Stimulated activated CD4-positive, alpha-beta T cell treated with anti-CD3 and anti-CD28 coated beads, Interleukin-12 subunit alpha, Interleukin-12 subunit beta, amount 100 ng/mL, for 24 hours (primary cell): Measurements from ENCODE around the gene GIN1.
A peak's percentile ranks its signal among the peaks of the same experiment; 100 is the strongest.
"Not testable (repeated sequence)": the region's sequence is repeated elsewhere in the genome, so short reads cannot be mapped to it uniquely, and the experiment has no call there.

Experiments used
- DNase-seq, 2 experiments: peaks; one replicate each; pipeline ENCODE4 v3.0.0-alpha.2; 2020; ENCODE audit warnings: low read depth in 2 of 2

Gene GIN1

GRCh38 chr5:103119765-103120606, at the start of gene GIN1, which contains the start of gene PPIP5K2:
GIN1 (minus strand) TSS chr5:103120138; CDS start chr5:103108707, 11,431 bp downstream.
PPIP5K2 (plus strand) TSS chr5:103120301; CDS start chr5:103129590, 9,289 bp downstream.
- peak; percentile 94 to 96 for DNase-seq

DNA sequence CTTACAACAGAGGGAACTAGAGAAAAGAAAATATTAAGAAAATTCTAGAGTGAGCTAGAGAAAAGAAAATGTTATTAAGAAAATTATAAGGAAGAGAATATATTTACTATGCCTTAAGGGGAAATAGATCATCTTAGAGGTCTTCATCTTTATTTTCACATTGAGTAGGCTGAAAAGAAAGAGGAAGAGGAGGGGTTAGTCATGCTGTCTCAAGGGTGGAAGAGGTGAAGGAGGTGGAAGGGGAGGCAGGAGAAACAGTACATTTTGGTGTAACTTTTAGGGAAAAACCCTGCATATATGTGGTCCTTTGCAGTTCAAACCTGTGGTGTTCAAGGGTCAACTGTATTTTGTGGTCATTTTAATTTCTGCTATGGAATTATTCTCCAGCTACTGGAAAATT, 46.8 kb upstream of the GIN1 start:
- no peak for DNase-seq

DNA sequence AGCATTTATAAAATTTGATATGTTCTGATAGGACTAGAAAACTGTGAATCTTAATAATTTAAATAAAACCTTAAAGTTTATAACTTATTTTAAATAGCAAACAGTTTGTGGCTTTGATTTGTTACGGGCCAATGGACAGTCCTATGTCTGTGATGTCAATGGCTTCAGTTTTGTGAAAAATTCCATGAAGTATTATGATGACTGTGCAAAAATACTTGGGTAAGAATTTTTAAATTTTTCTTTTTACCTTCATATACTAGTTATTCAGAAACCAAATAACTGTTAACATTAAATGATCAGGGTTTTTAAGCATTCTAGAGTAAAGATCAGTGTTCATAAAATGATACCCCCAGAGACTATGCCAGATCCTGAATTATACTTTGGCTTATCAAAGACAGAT, 31.2 kb upstream of the GIN1 start:
- no peak for DNase-seq

GRCh38 chr5:103148213-103148612, 28.3 kb upstream of the GIN1 start:
- no peak for DNase-seq

- DNase-seq, result no peak
These were observed 25.3 kb upstream of the GIN1 start for GRCh38 chr5:103145196-103145595.

DNA sequence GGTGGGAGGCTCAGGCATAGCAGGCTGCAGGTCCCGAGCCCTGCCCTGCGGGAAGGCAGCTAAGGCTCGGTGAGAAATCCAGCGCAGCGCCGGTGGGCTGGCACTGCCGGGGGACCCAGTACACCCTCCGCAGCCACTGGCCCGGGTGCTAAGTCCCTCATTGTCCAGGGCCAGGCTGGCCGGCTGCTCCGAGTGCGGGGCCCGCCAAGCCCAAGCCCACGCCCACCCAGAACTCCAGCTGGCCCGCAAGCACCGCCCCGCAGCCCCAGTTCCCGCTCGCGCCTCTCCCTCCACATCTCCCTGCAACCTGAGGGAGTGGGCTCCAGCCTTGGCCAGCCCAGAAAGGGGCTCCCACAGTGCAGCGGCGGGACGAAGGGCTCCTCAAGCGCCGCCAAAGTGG, 22.2 kb upstream of the GIN1 start:
- not testable (repeated sequence) for DNase-seq

DNA sequence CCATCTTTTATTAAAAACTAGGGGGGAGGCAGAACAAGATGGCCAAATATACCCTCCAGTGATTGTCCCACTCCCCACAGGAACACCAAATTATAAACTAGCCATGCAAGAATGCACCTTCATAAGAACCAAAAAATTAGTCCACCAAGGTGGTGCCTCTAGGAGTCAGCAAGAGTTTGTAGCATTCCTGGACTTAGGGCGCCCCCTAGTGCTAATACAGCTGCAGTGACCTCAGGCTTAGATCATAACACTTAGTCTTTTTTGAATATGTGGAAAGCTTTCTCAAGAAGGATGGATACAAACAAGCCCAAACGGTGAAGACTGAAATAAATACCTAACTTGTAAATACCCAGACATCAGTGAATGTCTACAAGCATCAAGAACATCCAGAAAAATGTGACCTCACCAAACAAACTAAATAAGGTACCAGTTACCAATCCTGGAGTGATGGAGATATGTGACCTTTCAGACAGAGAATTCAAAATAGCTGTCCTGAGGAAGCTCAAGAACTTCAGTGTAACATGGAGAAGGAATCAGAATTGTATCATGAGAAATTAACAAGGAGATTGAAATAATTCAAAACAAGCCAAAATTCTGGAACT, 19.4 kb upstream of the GIN1 start:
- DNase-seq, result peak; percentile 64 to 70

- DNase-seq, result no peak
These were observed 18.3 kb upstream of the GIN1 start for GRCh38 chr5:103138202-103138690.

DNA sequence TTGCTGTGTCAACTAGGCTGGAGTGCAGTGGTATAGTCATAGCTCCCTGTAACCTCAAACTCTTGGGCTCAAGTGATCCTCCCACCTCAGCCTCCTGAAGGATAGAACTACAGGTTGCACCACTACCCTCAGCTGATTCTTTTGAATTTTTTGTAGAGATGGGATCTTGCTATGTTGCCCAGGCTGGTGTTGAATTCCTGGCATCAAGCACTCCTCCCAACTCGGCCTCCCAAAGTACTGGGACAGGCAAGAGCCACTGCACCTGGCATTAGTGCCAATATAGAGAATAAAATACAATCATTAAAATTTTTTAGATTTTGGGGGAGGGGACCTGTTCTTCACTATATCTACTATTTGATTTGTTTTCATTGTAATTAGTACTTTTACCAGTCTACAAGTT, 15.5 kb upstream of the GIN1 start:
- no peak for DNase-seq

GRCh38 chr5:103133231-103133630, 13.3 kb upstream of the GIN1 start:
- no peak for DNase-seq

DNA sequence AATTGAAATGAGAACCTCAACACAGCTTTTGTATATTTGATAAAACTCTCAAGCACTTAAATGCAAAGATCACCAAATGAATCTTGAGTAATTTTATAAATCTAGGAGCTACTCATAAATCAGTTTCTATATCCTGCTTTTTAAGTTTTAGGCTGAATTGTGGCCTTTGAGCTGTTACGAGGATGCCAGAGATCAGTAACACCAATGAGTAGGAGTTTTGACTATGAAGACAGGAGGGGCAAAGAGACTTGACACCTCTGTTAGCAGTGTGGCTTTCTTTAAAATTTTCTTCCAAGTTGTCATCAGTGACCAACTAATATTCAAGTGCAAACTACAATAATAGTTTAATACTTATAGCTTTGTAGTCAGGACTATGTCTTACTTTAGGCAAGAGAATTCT, 12.7 kb upstream of the GIN1 start:
- no peak for DNase-seq

DNA sequence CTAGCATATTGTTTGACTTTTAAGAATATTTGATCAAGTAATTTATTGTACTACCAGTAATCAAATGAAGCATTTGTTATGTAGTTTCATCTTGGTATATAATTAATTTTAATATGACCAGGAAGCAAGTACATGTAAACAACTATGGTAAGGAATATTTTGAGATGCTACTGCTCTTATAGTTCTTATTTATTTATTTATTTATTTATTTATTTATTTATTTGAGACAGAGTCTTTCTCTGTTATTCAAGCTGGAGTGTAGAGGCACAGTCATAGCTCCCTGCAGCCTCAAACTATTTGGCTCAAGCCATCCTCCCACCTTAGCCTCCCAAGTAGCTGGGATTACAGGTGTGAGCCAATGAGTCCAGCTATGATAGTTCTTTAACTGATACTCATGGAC, 8.3 kb upstream of the GIN1 start:
- DNase-seq, result no peak

GRCh38 chr5:103127292-103127817, 7.4 kb upstream of the GIN1 start:
- DNase-seq, result no peak

DNA sequence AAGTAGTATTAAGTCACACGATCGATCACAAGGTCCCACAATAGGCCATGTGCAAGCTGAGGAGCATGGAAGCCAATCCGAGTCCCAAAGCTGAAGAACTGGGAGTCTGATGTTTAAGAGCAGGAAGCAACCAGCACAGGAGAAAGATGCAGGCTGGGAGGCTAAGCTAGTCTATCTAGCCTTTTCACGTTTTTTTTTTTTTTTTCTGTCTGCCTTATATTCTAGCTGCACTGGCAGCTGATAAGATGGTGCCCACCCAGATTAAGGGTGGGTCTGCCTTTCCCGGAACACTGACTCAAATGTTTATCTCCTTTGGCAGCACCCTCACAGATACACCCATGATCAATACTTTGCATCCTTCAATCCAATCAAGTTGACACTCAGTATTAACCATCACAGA, 6.6 kb upstream of the GIN1 start:
- DNase-seq, result no peak

GRCh38 chr5:103122242-103122641, 2.3 kb upstream of the GIN1 start:
- DNase-seq, result no peak

GRCh38 chr5:103120607-103121200, 766 bp upstream of the GIN1 start:
- DNase-seq, result no peak

DNA sequence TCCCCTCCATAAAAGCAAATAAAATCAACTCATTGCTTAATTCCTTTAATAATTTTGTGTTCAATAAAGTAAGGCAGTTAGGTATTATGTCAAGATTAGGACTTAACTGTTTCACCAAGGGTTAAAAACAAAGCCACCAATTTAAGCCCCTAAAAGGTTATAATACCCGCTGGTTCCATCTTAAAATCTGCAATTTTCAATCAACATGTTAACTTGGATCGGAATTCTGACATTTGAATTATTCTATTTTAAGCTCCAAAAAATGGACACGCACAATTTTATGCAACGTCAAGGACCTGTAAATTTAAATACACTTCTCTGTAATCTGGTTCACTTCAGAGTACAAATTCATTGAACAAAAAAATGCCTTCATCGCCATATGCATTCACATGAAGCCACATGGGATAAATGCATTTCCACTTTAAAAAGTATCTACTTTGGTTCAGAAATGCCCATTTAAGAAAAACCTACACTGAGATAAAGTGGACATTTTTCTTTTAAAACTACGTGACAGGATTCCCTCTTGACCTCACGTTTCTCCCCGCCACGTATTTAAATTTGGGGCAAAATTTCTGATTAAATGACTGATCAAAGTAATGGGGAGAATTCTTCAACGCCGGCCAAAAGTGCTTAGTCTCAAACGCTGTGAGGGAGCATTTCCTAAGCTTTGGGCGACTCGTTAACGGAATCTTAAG, 721 bp downstream of the GIN1 start:
- no peak for DNase-seq

DNA sequence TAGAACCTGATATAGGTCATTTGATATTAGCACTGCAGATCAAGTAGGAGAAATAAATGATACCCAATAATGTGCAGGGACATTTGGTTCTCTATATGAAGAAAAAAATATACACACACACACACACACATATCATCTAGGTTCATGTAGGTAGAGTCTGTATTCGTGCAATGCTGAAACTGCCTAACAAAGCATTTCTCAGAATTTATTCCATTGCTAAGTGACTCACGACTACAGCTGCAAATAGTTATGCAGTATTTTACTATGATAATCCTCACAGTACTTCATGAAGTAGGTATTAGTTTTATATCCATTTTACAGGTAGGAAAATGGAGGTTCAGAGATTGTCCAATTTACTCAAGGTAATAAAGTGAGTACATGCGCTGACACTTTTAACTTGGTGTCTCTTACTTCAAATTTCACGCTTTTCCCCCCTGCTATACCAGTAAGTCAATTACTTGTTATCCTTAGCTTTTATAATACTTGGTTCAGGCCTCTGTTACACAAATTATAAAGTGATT, 2.4 kb downstream of the GIN1 start:
- DNase-seq, result no peak

DNA sequence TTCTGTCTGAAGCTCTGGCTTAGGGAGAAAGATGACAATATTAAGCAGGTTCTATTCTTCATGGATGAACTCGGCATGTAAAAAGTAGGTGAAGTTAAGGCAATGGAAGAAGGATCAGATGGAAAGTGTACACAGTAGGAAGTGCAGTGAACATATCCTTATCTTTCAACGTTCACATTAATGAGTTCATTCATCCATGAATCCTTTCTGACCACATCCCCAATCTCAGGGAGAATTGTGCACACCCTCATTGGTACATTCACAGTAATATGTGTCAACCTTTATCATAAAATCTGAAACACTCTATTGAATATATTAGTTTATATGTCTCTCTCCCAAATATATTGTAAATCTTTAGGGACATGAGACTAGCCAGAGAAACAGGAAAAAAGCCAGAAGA, 5.5 kb downstream of the GIN1 start:
- DNase-seq, result no peak

DNA sequence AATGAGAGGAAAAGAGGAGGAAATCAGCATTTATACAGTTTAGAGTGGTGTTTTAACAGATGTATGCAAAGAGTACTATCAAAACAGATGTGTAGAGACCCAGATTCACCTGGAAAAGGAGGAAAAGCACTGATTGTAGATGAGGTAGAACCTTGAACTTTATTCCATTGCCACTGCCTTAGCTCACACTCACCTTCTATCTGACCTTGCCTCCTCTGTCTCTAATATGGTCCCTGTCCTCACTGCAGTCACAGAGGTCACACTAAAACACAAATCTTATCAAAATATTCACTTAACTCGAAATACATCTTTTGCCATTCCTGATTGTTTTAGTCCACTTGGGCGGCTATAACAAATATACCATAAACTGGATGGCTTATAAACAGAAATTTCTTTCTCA, 7.0 kb downstream of the GIN1 start:
- DNase-seq, result no peak

DNA sequence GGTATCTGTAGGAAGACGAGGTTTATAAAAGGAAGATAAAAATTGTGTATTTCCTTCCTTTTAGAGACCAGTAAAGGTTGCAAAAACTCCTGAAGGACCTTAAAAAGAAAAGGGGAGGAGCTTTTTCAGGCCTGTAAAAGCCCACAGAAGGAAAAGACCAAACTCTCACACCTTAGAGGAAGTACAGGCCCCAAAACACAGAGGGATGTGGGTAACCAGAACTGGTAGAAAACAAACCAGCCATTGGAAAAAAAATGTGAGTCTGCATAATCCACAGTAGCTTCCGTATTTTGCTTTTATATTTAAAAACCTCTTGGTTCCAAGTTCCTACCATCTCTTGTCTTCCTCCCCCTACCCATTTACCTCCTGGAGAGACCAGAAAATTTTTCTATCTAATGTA, 8.5 kb downstream of the GIN1 start:
- DNase-seq, result no peak

GRCh38 chr5:103110403-103110802, 9.5 kb downstream of the GIN1 start:
- no peak for DNase-seq
